Suprapubic skin (tissue), 4 donors: Measurements from ENCODE around the gene NKX2-1.

Experiments
- EP300 ChIP-seq: sonication (generic); formaldehyde crosslinking; IDR thresholded peaks from one replicate; pipeline ENCODE4 v1.6.1; 2017; ENCODE audit warnings: antibody characterized with exemption
- POLR2AphosphoS5 ChIP-seq, 3 donors: sonication (generic); formaldehyde crosslinking; IDR thresholded peaks; one replicate each; pipeline ENCODE4 v1.6.1; 2017; ENCODE audit warnings: antibody characterized with exemption in 3 of 3
- TF ChIP-seq, protein P1 (sequence below), 2 donors: fragments of 200-600 bp in 1 of 2; fragments of 450-650 bp in 1 of 2; sonication (generic) in 1 of 2; IDR thresholded peaks; one replicate each; pipeline ENCODE4 v1.5.1; 2016 to 2019; ENCODE audit warnings: antibody characterized with exemption in 2 of 2, mild to moderate bottlenecking in 1 of 2, moderate library complexity in 1 of 2

- TF ChIP-seq, protein P1, sequence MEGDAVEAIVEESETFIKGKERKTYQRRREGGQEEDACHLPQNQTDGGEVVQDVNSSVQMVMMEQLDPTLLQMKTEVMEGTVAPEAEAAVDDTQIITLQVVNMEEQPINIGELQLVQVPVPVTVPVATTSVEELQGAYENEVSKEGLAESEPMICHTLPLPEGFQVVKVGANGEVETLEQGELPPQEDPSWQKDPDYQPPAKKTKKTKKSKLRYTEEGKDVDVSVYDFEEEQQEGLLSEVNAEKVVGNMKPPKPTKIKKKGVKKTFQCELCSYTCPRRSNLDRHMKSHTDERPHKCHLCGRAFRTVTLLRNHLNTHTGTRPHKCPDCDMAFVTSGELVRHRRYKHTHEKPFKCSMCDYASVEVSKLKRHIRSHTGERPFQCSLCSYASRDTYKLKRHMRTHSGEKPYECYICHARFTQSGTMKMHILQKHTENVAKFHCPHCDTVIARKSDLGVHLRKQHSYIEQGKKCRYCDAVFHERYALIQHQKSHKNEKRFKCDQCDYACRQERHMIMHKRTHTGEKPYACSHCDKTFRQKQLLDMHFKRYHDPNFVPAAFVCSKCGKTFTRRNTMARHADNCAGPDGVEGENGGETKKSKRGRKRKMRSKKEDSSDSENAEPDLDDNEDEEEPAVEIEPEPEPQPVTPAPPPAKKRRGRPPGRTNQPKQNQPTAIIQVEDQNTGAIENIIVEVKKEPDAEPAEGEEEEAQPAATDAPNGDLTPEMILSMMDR (IDR thresholded peaks at IDR 0.05): no peak
- TF ChIP-seq EP300 (no peak), POLR2AphosphoS5 (IDR thresholded peaks at IDR 0.05) (no peak)
Observed at GRCh38 chr14:36478782-36479181, 41.2 kb downstream of the NKX2-1 start.
